ENCODE measurements around the gene ST6GALNAC3. TPM values are rescaled to one million over a fixed set of nuclear protein-coding genes. Genes with fewer than 3 reads are reported as not detected.
A peak's percentile ranks its signal among the peaks of the same experiment; 100 is the strongest.
"Not testable (repeated sequence)": the region's sequence is repeated elsewhere in the genome, so short reads cannot be mapped to it uniquely, and the experiment has no call there.

Gene ST6GALNAC3
- total RNA-seq, 1 experiment from 2014 or later = 1.9 TPM

GRCh38 chr1:76190749-76191424 lies 116.3 kb downstream of the ST6GALNAC3 start:
- no peak for DNase-seq (ENCODE audit: low spot score)

- no peak for DNase-seq (ENCODE audit: low spot score)
These were observed 117.0 kb downstream of the ST6GALNAC3 start for GRCh38 chr1:76191561-76191960.

GRCh38 chr1:76198452-76198851 lies 123.9 kb downstream of the ST6GALNAC3 start:
- DNase-seq (ENCODE audit: low spot score) = no peak

- DNase-seq (ENCODE audit: low spot score) = no peak
These were observed 128.1 kb downstream of the ST6GALNAC3 start for GRCh38 chr1:76202670-76203069.

GRCh38 chr1:76203127-76203526 lies 128.6 kb downstream of the ST6GALNAC3 start:
- DNase-seq (ENCODE audit: low spot score) = no peak

GRCh38 chr1:76209238-76209637 lies 134.7 kb downstream of the ST6GALNAC3 start:
- no peak for DNase-seq (ENCODE audit: low spot score)

GRCh38 chr1:76209648-76210047 lies 135.1 kb downstream of the ST6GALNAC3 start:
- DNase-seq (ENCODE audit: low spot score) = no peak

GRCh38 chr1:76210160-76210559 lies 135.6 kb downstream of the ST6GALNAC3 start:
- no peak for DNase-seq (ENCODE audit: low spot score)

GRCh38 chr1:76218888-76219287 lies 144.3 kb downstream of the ST6GALNAC3 start:
- no peak for DNase-seq (ENCODE audit: low spot score)

GRCh38 chr1:76219366-76219818 lies 144.8 kb downstream of the ST6GALNAC3 start:
- DNase-seq (ENCODE audit: low spot score) = no peak

- no peak for DNase-seq (ENCODE audit: low spot score)
These were observed 150.2 kb downstream of the ST6GALNAC3 start for GRCh38 chr1:76224752-76225151.

- no peak for DNase-seq (ENCODE audit: low spot score)
These were observed 151.0 kb downstream of the ST6GALNAC3 start for GRCh38 chr1:76225526-76225925.

GRCh38 chr1:76227621-76228020 lies 153.1 kb downstream of the ST6GALNAC3 start:
- no peak for DNase-seq (ENCODE audit: low spot score)

- DNase-seq (ENCODE audit: low spot score) = no peak
These were observed 154.9 kb downstream of the ST6GALNAC3 start for GRCh38 chr1:76229279-76230005.

GRCh38 chr1:76230842-76231281 lies 156.3 kb downstream of the ST6GALNAC3 start:
- no peak for DNase-seq (ENCODE audit: low spot score)

GRCh38 chr1:76231320-76231719 lies 156.8 kb downstream of the ST6GALNAC3 start:
- no peak for DNase-seq (ENCODE audit: low spot score)

- DNase-seq (ENCODE audit: low spot score) = no peak
These were observed 158.1 kb downstream of the ST6GALNAC3 start for GRCh38 chr1:76232666-76233065.

GRCh38 chr1:76234061-76234460 lies 159.5 kb downstream of the ST6GALNAC3 start:
- no peak for DNase-seq (ENCODE audit: low spot score)

- no peak for DNase-seq (ENCODE audit: low spot score)
These were observed 162.7 kb downstream of the ST6GALNAC3 start for GRCh38 chr1:76237211-76237610.

GRCh38 chr1:76238094-76238628 lies 163.6 kb downstream of the ST6GALNAC3 start:
- DNase-seq (ENCODE audit: low spot score) = peak; percentile 75

GRCh38 chr1:76239470-76239918 lies 164.9 kb downstream of the ST6GALNAC3 start:
- DNase-seq (ENCODE audit: low spot score) = peak; percentile 5

- DNase-seq (ENCODE audit: low spot score) = peak; percentile 42
These were observed 165.8 kb downstream of the ST6GALNAC3 start for GRCh38 chr1:76240316-76240715.

GRCh38 chr1:76242587-76242986 lies 168.0 kb downstream of the ST6GALNAC3 start:
- not testable (repeated sequence) for DNase-seq (ENCODE audit: low spot score)

Data from A172 (cell line).